Psoas muscle (tissue), 8 donors: ENCODE measurements around the gene GRID2. TPM values are rescaled to one million over a fixed set of nuclear protein-coding genes. Genes with fewer than 3 reads are reported as not detected.

ENCODE experiments used
- ATAC-seq, 4 donors: fragments of 200-7000 bp; cut with Tn5 transposase; one replicate each; pipeline ENCODE4 v1.9.1; 2020; ENCODE audit warnings: moderate library complexity in 3 of 4, mild to moderate bottlenecking in 2 of 4
- DNase-seq, 2 donors: peaks; one replicate each; pipeline ENCODE4 v3.0.0-alpha.2; 2020
- H3K27ac ChIP-seq: fragments of 200-600 bp; one replicate; pipeline ENCODE4 v1.8.0; 2022
- H3K27me3 ChIP-seq, 3 donors: fragments of 200-600 bp in 1 of 3; one replicate each; pipeline versions ENCODE4 v1.6.1 to v1.8.0; 2013 to 2022; ENCODE audit warnings: low read length in 2 of 3, mild to moderate bottlenecking in 2 of 3, moderate library complexity in 1 of 3; ENCODE audit not compliant: insufficient read depth in 3 of 3
- H3K36me3 ChIP-seq, 2 donors: fragments of 200-600 bp in 1 of 2; one replicate each; pipeline versions ENCODE4 v1.6.1 to v1.8.0; 2013 to 2022; ENCODE audit warnings: low read depth in 1 of 2, mild to moderate bottlenecking in 1 of 2, moderate library complexity in 1 of 2; ENCODE audit not compliant: insufficient read depth in 1 of 2
- H3K4me1 ChIP-seq: fragments of 200-600 bp; one replicate; pipeline ENCODE4 v1.8.0; 2022
- H3K4me3 ChIP-seq: fragments of 200-600 bp; one replicate; pipeline ENCODE4 v1.8.0; 2022; ENCODE audit warnings: mild to moderate bottlenecking
- H3K9me3 ChIP-seq: fragments of 200-600 bp; one replicate; pipeline ENCODE4 v1.8.0; 2022
- CTCF ChIP-seq: fragments of 200-600 bp; IDR thresholded peaks from one replicate; pipeline ENCODE4 v1.8.0; 2022; ENCODE audit warnings: antibody characterized with exemption
- WGBS, 3 donors: extraction: QIAGEN DNeasy Blood & Tissue Kit; methylation state at CpG; one replicate each; pipeline versions ENCODE4 v1.1.6 to v1.1.7; 2013; 5-methylcytosine and 5-hydroxymethylcytosine counted together
- intact Hi-C, 2 donors: fragments of 100-400 bp; cut with DNase I; formaldehyde crosslinking; loops; one replicate each; pipeline versions ENCODE4 v1.11.0 to v1.14.2; 2022
- polyA plus RNA-seq, 3 donors: library from polyadenylated mRNA; stranded (reverse); fragments of 200-250 nt; gene quantifications; one replicate each; pipeline ENCODE4 v1.2.3, GENCODE V29; 2013
- total RNA-seq, 4 donors: library from RNA; stranded (reverse); fragmentation: NEBNext Ultra II Directional in 2 of 4; extraction: Animal tissue kit (Norgen Biotek cat#: 25700) in 2 of 4; gene quantifications; one replicate each; pipeline versions ENCODE4 v1.2.1 to v1.2.4, GENCODE V29; 2021 to 2023
- donor health status: healthy with polysubstance abuse.
- donor health status: DM: no; HTN: no; CAD: no; lungs with moderate emphysema.
- donor health status: Bipolar disorder and iron deficiency.
- donor health status: healthy.
- donor health status: DM: yes; HTN: yes; CAD: no.
- donor health status: DM: no; HTN: no; CAD: no.
- donor health status: DM: no; HTN: no; CAD: no.
- donor health status: DM: yes; HTN: yes; CAD: no.

The GRID2 gene
- total and polyA plus RNA-seq, 7 donors, result not detected

DNA sequence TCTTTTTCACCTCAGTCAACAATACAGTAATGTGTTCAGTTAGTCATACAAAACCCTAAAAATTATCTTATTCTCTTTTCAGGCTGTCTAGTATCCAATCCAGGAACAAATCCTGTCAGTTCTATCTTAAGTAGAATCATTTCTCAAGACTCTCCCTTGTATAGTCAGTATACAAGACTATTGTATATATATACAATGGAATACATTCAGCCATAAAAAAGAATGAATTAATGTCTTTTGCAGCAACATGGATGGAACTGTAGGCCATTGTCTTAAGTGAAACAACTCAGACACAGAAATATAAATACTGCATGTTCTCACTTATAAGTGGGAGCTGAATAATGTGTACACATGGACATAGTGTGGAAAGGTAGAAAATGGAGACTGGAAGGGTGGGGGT, 1023.6 kb downstream of the GRID2 start:
- no peak for TF ChIP-seq CTCF
- H3K4me3 ChIP-seq, result no peak overlapping the region
- DNase-seq (no peak), ATAC-seq (no peak)
- intact Hi-C loops, result no loop called here
- H3K36me3 ChIP-seq, result no peaks in the 10 kb centered on the region
- no peaks in the 10 kb centered on the region for H3K4me1 ChIP-seq
- no peaks in the 10 kb centered on the region for H3K27me3 ChIP-seq
- no peaks in the 10 kb centered on the region for H3K9me3 ChIP-seq
- H3K27ac ChIP-seq, result no peak overlapping the region

DNA sequence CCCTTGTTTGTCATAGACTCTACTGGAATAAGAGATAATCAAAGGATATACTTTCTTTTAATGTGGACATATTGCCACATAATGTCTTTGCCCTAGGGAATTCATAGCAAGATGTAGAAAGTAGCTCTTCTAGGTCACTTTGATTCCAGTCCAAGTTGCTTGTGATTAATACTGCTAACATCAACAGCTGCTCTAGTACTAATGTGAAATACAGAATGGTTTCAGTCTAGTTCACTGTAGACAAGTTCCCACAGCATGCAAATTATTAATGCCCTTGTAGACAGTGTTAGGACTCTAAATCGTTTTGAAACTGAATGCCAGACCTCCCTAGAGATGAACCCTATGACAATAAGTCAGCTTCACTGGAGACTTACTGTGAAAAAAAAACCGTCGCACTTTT, 1030.2 kb downstream of the GRID2 start:
- intact Hi-C loops, result no loop called here
- Histone ChIP-seq H3K36me3 (no peaks in the 10 kb centered on the region), H3K4me1 (no peaks in the 10 kb centered on the region), H3K9me3 (no peaks in the 10 kb centered on the region), H3K27ac (no peak overlapping the region), H3K4me3 (no peak overlapping the region), H3K27me3 (no peaks in the 10 kb centered on the region)
- DNase-seq (no peak), ATAC-seq (no peak)
- 19 to 49% (median 33%) methylated on average over 3 of the region's 3 CpGs for WGBS, 3 donors
- no peak for TF ChIP-seq CTCF

DNA sequence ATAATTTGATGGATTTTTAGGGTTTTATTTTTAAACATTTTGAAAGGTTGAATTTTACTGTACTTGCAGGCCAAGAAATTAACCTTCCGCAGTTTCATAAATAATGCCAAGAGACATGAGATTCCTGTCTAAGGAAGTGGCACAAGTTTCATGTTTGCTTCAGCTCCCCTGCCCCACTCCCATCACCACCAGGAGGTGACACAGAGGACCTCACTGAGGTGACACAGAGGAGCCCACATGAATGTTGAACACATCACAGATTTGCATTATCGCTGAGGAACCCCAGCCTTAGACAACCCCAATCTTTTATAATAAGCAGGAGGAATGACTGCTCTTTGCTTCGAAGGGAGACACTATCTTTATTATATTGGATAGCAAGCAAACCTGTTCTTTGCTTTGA, 1033.4 kb downstream of the GRID2 start:
- no peak for TF ChIP-seq CTCF
- Histone ChIP-seq H3K4me3 (no peak overlapping the region), H3K27ac (no peak overlapping the region), H3K27me3 (no peaks in the 10 kb centered on the region), H3K36me3 (no peaks in the 10 kb centered on the region), H3K9me3 (no peaks in the 10 kb centered on the region), H3K4me1 (no peaks in the 10 kb centered on the region)
- DNase-seq (no peak), ATAC-seq (no peak)
- intact Hi-C loops, result no loop called here
- WGBS, 3 donors, result 79 to 94% (median 91%) methylated on average over 3 of the region's 3 CpGs

- intact Hi-C loops, result no loop called here
- Histone ChIP-seq H3K27me3 (no peaks in the 10 kb centered on the region), H3K4me3 (no peak overlapping the region), H3K27ac (no peak overlapping the region), H3K9me3 (no peaks in the 10 kb centered on the region), H3K4me1 (no peaks in the 10 kb centered on the region), H3K36me3 (no peaks in the 10 kb centered on the region)
- WGBS, 3 donors, result 67 to 76% (median 71%) methylated on average over 2 of the region's 2 CpGs
- ATAC-seq, result no peak
- no peak for TF ChIP-seq CTCF
- no peak for DNase-seq
Observed at GRCh38 chr4:93342738-93343137, 1039.0 kb downstream of the GRID2 start.

- 82 to 93% (median 90%) methylated on average over 4 of the region's 4 CpGs for WGBS, 3 donors
- no peaks in the 10 kb centered on the region for H3K36me3 ChIP-seq
- ATAC-seq (no peak), DNase-seq (no peak)
- H3K27me3 ChIP-seq, result no peaks in the 10 kb centered on the region
- no peak overlapping the region for H3K27ac ChIP-seq
- no peaks in the 10 kb centered on the region for H3K4me1 ChIP-seq
- no peak for TF ChIP-seq CTCF
- intact Hi-C loops, result no loop called here
- no peak overlapping the region for H3K4me3 ChIP-seq
- H3K9me3 ChIP-seq, result no peaks in the 10 kb centered on the region
Observed at GRCh38 chr4:93346840-93347239, 1043.1 kb downstream of the GRID2 start.
